Psoas muscle (tissue), 8 donors: ENCODE data around the gene RTN4R. TPM values are rescaled to one million over a fixed set of nuclear protein-coding genes. Genes with fewer than 3 reads are reported as not detected.

Experiments used
- ATAC-seq, 4 donors: fragments of 200-7000 bp; cut with Tn5 transposase; one replicate each; pipeline ENCODE4 v1.9.1; 2020; ENCODE audit warnings: moderate library complexity in 3 of 4, mild to moderate bottlenecking in 2 of 4
- DNase-seq, 2 donors: peaks; one replicate each; pipeline ENCODE4 v3.0.0-alpha.2; 2020
- H3K27ac ChIP-seq: fragments of 200-600 bp; one replicate; pipeline ENCODE4 v1.8.0; 2022
- H3K27me3 ChIP-seq, 3 donors: fragments of 200-600 bp in 1 of 3; one replicate each; pipeline versions ENCODE4 v1.6.1 to v1.8.0; 2013 to 2022; ENCODE audit warnings: low read length in 2 of 3, mild to moderate bottlenecking in 2 of 3, moderate library complexity in 1 of 3; ENCODE audit not compliant: insufficient read depth in 3 of 3
- H3K36me3 ChIP-seq, 2 donors: fragments of 200-600 bp in 1 of 2; one replicate each; pipeline versions ENCODE4 v1.6.1 to v1.8.0; 2013 to 2022; ENCODE audit warnings: low read depth in 1 of 2, mild to moderate bottlenecking in 1 of 2, moderate library complexity in 1 of 2; ENCODE audit not compliant: insufficient read depth in 1 of 2
- H3K4me1 ChIP-seq: fragments of 200-600 bp; one replicate; pipeline ENCODE4 v1.8.0; 2022
- H3K4me3 ChIP-seq: fragments of 200-600 bp; one replicate; pipeline ENCODE4 v1.8.0; 2022; ENCODE audit warnings: mild to moderate bottlenecking
- H3K9me3 ChIP-seq: fragments of 200-600 bp; one replicate; pipeline ENCODE4 v1.8.0; 2022
- WGBS, 3 donors: extraction: QIAGEN DNeasy Blood & Tissue Kit; methylation state at CpG; one replicate each; pipeline versions ENCODE4 v1.1.6 to v1.1.7; 2013; 5-methylcytosine and 5-hydroxymethylcytosine counted together
- intact Hi-C, 2 donors: fragments of 100-400 bp; cut with DNase I; formaldehyde crosslinking; loops; one replicate each; pipeline versions ENCODE4 v1.11.0 to v1.14.2; 2022
- polyA plus RNA-seq, 3 donors: library from polyadenylated mRNA; stranded (reverse); fragments of 200-250 nt; gene quantifications; one replicate each; pipeline ENCODE4 v1.2.3, GENCODE V29; 2013
- total RNA-seq, 4 donors: library from RNA; stranded (reverse); fragmentation: NEBNext Ultra II Directional in 2 of 4; extraction: Animal tissue kit (Norgen Biotek cat#: 25700) in 2 of 4; gene quantifications; one replicate each; pipeline versions ENCODE4 v1.2.1 to v1.2.4, GENCODE V29; 2021 to 2023
- TF ChIP-seq, protein P1 (sequence below): fragments of 200-600 bp; IDR thresholded peaks from one replicate; pipeline ENCODE4 v1.8.0; 2022; ENCODE audit warnings: antibody characterized with exemption
- donor health status: healthy with polysubstance abuse.
- donor health status: DM: no; HTN: no; CAD: no; lungs with moderate emphysema.
- donor health status: Bipolar disorder and iron deficiency.
- donor health status: healthy.
- donor health status: DM: yes; HTN: yes; CAD: no.
- donor health status: DM: no; HTN: no; CAD: no.
- donor health status: DM: no; HTN: no; CAD: no.
- donor health status: DM: yes; HTN: yes; CAD: no.

Gene RTN4R
- total and polyA plus RNA-seq, 7 donors: 0.12 to 2.4 (median 0.36) TPM

DNA sequence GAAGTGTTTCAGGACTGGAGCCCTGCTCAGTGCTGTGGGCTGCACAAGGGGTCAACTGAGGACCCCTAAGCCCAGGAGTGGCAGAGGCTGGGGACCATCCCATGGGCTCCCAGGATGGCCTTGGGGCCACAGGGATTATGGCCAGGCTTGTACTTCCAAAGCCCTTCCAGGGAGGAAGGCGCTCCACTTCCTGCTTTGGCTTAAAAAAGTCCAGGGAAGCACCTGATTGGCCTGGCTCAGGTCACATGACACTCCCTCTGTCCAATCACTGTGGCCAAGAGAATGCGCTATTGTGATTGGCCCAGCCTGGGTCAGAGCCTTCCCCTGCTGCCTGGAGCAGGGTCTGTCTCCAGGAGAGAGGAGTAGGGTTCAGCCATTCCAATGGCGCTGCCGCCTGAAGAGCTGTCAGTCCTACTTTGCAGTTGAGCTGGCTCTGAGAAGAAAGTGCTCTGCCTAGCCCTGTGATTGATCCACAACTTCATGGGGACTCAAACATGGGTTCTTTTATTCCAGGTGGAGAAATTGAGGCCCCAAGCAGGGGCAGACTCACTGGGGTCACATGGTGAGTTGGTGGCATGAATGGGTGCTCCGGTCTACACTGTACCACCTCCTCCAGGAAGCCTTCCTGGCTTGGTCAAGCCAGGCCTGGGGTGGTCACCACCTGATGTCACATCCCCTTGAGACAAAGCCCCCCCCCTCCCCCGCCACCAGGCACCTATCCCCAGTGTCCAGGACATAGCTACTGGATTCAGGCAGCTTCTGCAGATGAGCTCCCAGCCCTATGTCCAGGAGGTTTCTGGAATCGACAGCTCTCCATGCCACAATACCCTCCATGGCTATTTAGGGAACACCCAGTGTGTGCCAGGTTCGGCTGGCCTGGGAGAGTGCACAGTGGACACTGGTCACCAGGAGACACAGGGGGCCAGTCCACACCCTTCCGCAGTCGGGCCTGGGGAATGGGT is 48.2 kb downstream of the RTN4R start:
- ATAC-seq: peak in 1 of 4 donors; percentile 28
- H3K9me3 ChIP-seq: no peaks in the 10 kb centered on the region
- intact Hi-C loops: no loop called here
- H3K36me3 ChIP-seq: no peaks in the 10 kb centered on the region
- DNase-seq: no peak
- TF ChIP-seq, protein P1, sequence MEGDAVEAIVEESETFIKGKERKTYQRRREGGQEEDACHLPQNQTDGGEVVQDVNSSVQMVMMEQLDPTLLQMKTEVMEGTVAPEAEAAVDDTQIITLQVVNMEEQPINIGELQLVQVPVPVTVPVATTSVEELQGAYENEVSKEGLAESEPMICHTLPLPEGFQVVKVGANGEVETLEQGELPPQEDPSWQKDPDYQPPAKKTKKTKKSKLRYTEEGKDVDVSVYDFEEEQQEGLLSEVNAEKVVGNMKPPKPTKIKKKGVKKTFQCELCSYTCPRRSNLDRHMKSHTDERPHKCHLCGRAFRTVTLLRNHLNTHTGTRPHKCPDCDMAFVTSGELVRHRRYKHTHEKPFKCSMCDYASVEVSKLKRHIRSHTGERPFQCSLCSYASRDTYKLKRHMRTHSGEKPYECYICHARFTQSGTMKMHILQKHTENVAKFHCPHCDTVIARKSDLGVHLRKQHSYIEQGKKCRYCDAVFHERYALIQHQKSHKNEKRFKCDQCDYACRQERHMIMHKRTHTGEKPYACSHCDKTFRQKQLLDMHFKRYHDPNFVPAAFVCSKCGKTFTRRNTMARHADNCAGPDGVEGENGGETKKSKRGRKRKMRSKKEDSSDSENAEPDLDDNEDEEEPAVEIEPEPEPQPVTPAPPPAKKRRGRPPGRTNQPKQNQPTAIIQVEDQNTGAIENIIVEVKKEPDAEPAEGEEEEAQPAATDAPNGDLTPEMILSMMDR: no peak
- H3K4me3 ChIP-seq: no peak overlapping the region
- H3K27ac ChIP-seq: no peak overlapping the region
- peaks cover 11% of the 10 kb centered on the region for H3K4me1 ChIP-seq
- WGBS, 3 donors: 77 to 83% (median 79%) methylated on average over 10 of the region's 10 CpGs
- H3K27me3 ChIP-seq: no peaks in the 10 kb centered on the region

DNA sequence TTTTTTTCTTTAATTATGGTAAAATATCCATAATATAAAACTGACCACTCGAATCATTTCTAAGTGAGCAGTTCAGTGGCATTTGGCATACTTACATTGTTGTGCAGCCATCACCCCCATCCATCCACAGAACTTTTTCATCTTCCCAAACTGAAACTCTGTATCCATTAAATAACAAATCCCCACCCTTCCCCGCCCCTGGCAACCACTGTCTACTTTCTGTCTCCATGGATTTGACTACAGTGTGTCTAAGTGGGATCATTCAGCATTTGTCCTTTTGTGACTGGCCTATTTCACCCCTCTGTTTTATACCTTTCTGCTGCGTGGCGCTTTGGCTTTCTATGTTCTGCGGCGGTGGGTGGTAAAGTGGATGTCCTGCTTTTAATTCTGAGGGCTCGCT is 49.1 kb downstream of the RTN4R start:
- Histone ChIP-seq H3K4me3 (no peak overlapping the region), H3K27me3 (no peaks in the 10 kb centered on the region), H3K27ac (no peak overlapping the region), H3K9me3 (no peaks in the 10 kb centered on the region), H3K36me3 (no peaks in the 10 kb centered on the region), H3K4me1 (peaks cover 11% of the 10 kb centered on the region)
- no peak for DNase-seq
- TF ChIP-seq, protein P1: no peak
- no peak for ATAC-seq
- intact Hi-C loops: no loop called here
- 94 to 95% (median 95%) methylated on average over 7 of the region's 7 CpGs for WGBS, 3 donors

DNA sequence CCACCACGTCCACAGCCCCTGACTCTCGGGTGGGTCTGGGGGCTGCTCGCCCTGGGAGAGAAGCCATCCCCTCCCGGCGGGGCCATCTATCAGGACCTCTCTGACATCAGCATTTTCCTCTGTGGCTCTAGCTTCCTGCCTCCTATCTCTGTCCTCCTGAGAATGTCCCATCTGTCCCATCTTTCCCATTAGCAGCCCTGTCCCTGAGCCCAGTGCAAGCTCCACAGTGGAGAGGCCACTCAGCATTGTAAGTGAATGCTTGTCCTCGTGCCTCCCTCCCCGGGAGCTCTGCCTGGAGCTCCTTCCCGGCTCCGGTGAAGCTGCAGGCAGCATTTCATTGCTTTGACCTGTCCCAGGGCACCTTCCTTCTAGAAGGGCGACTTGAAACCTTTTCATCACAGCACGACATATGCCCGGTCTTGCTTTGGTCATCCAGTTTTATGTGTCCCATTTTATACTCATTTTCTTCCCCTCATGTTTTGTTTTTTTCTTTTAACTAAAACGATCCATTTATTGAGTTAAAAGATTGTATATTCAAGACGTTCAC is 49.7 kb downstream of the RTN4R start:
- TF ChIP-seq, protein P1: no peak
- Histone ChIP-seq H3K36me3 (no peaks in the 10 kb centered on the region), H3K9me3 (no peaks in the 10 kb centered on the region), H3K4me1 (peaks cover 11% of the 10 kb centered on the region), H3K27me3 (no peaks in the 10 kb centered on the region), H3K27ac (no peak overlapping the region), H3K4me3 (no peak overlapping the region)
- WGBS, 3 donors: 74 to 83% (median 77%) methylated on average over 14 of the region's 14 CpGs
- ATAC-seq (no peak), DNase-seq (no peak)
- intact Hi-C loops: no loop called here

GRCh38 chr22:20217563-20217962 is 50.6 kb downstream of the RTN4R start:
- Histone ChIP-seq H3K27ac (no peak overlapping the region), H3K4me3 (no peak overlapping the region), H3K4me1 (peaks cover 8% of the 10 kb centered on the region), H3K27me3 (no peaks in the 10 kb centered on the region), H3K36me3 (no peaks in the 10 kb centered on the region), H3K9me3 (no peaks in the 10 kb centered on the region)
- no peak for ATAC-seq
- intact Hi-C loops: no loop called here
- 83 to 88% (median 86%) methylated on average over 3 to 4 of the region's 4 CpGs for WGBS, 3 donors
- TF ChIP-seq, protein P1: no peak
- no peak for DNase-seq
